K562 (cell line): ENCODE measurements around the gene ESRRB. TPM values are rescaled to one million over a fixed set of nuclear protein-coding genes. Genes with fewer than 3 reads are reported as not detected.

Experiments used
- ATAC-seq: fragments of 200-7000 bp; cut with Tn5 transposase; 3 replicates; pipeline ENCODE4 v1.9.1; 2020; ENCODE audit warnings: moderate library complexity
- BruUV-seq: library from RNA; stranded (reverse); fragments of 400-500 nt; replicated peaks from 2 replicates; lab custom pipeline; 2021; lab: Mats Ljungman, UMichigan
- CTCF ChIA-PET: fragments of 300-600 bp; formaldehyde crosslinking; extraction: SDS; loops from one replicate; lab custom pipeline; 2021; ENCODE audit warnings: low intra/inter-chr PET ratio; lab: Yijun Ruan, JAX
- POLR2A ChIA-PET: fragments of 300-600, 350-650 bp; sonication (Branson Sonifier 250); formaldehyde crosslinking; extraction: SDS; loops from one replicate; lab custom pipeline; 2021; ENCODE audit warnings: antibody characterized with exemption, inconsistent platforms; lab: Yijun Ruan, JAX
- DNase-seq, 4 experiments: peaks; one replicate each; pipeline versions ENCODE4 v3.0.0 to v3.0.0-alpha.2; 2011 to 2018; ENCODE audit warnings: low spot score in 3 of 4, mixed read lengths in 3 of 4; ENCODE audit errors: extremely low read depth in 1 of 4
- FAIRE-seq: peaks from 2 replicates; lab custom pipeline; 2011; peaks lifted over from hg19 to GRCh38; lab: Jason Lieb, UNC
- H2AFZ ChIP-seq: 2 replicates; pipeline ENCODE4 v1.6.0; 2011; ENCODE audit warnings: low read depth, low read length, control low read depth, inconsistent platforms
- H3K27ac ChIP-seq: fragments of 200-600 bp; 3 replicates; pipeline ENCODE4 v1.8.0; 2011; ENCODE audit warnings: low read depth, mild to moderate bottlenecking, control low read depth, inconsistent platforms, low read length, moderate library complexity, mixed read lengths; ENCODE audit errors: extremely low read depth
- H3K27me3 ChIP-seq, 2 experiments: fragments of 300-600 bp in 1 of 2; 2 replicates in 1 of 2; 3 replicates in 1 of 2; pipeline versions ENCODE4 v1.6.0 to v1.8.0; 2011; ENCODE audit warnings: inconsistent platforms in 2 of 2, low read length in 2 of 2, mild to moderate bottlenecking in 1 of 2, mixed read lengths in 1 of 2, moderate library complexity in 1 of 2; ENCODE audit not compliant: control insufficient read depth in 2 of 2, insufficient read depth in 2 of 2
- H3K36me3 ChIP-seq: fragments of 300-600 bp; 3 replicates; pipeline ENCODE4 v1.8.0; 2011; ENCODE audit warnings: mild to moderate bottlenecking, low read length, inconsistent platforms; ENCODE audit not compliant: control insufficient read depth, insufficient read depth
- H3K4me1 ChIP-seq, 2 experiments: fragments of 200-600 bp in 1 of 2; replicated peaks in 1 of 2; 2 replicates in 1 of 2; 3 replicates in 1 of 2; pipeline versions ENCODE4 v1.5.1 to v1.8.0; 2011; ENCODE audit warnings: inconsistent platforms in 2 of 2, low read length in 2 of 2, mild to moderate bottlenecking in 1 of 2, mixed read lengths in 1 of 2, moderate library complexity in 1 of 2; ENCODE audit not compliant: control insufficient read depth in 2 of 2, insufficient read depth in 2 of 2
- H3K4me2 ChIP-seq: 2 replicates; pipeline ENCODE4 v1.6.1; 2011; ENCODE audit warnings: low read length, control low read depth, inconsistent platforms, mixed read lengths; ENCODE audit not compliant: insufficient read depth
- H3K4me3 ChIP-seq: fragments of 200-600 bp; sonication (generic), shearing (Covaris generic); 2 replicates; pipeline ENCODE4 v1.5.1; 2016; ENCODE audit warnings: control low read depth, inconsistent platforms
- H3K79me2 ChIP-seq: fragments of 200-600 bp; 3 replicates; pipeline ENCODE4 v1.8.0; 2011; ENCODE audit warnings: low read length, inconsistent platforms; ENCODE audit not compliant: control insufficient read depth, insufficient read depth
- H3K9ac ChIP-seq, 2 experiments: 2 replicates each; pipeline versions ENCODE4 v1.6.0 to v1.6.1; 2011; ENCODE audit warnings: low read depth in 2 of 2, low read length in 2 of 2, control low read depth in 1 of 2, inconsistent platforms in 1 of 2, mild to moderate bottlenecking in 1 of 2, mixed read lengths in 1 of 2; ENCODE audit not compliant: insufficient read depth in 1 of 2
- H3K9me1 ChIP-seq: one replicate; pipeline ENCODE4 v1.6.0; 2011; ENCODE audit warnings: inconsistent platforms, mild to moderate bottlenecking, low read length, moderate library complexity; ENCODE audit not compliant: control insufficient read depth, insufficient read depth
- H3K9me3 ChIP-seq: replicated peaks from 2 replicates; pipeline ENCODE4 v1.5.1; 2011; ENCODE audit warnings: low read depth, low read length, inconsistent platforms; ENCODE audit not compliant: control insufficient read depth, insufficient read depth
- H4K20me1 ChIP-seq: replicated peaks from 2 replicates; pipeline ENCODE4 v1.6.1; 2011; ENCODE audit warnings: low read length, inconsistent platforms, mixed read lengths; ENCODE audit not compliant: control insufficient read depth, insufficient read depth
- ARHGAP35 ChIP-seq: fragments of 450-650 bp; IDR thresholded peaks from 2 replicates; pipeline ENCODE4 v1.6.1; 2018; ENCODE audit not compliant: partially characterized antibody
- PRDM10 ChIP-seq: fragments of 450-650 bp; IDR thresholded peaks from 2 replicates; pipeline ENCODE4 v1.6.1; 2018; ENCODE audit not compliant: partially characterized antibody
- WGBS: fragments of 100-300 bp; shearing (Covaris generic); methylation state at CpG from one replicate; pipeline ENCODE4 v1.1.6; 2016; ENCODE audit warnings: low coverage, mixed read lengths; ENCODE audit not compliant: insufficient coverage; ENCODE audit errors: missing lambda C conversion rate; 5-methylcytosine and 5-hydroxymethylcytosine counted together
- in situ Hi-C: fragments of 300-500 bp; cut with MboI; formaldehyde crosslinking; loops from 4 replicates; pipeline ENCODE4 v1.15.0; 2018; ENCODE audit warnings: inconsistent platforms, mixed read lengths
- intact Hi-C: fragments of 100-400 bp; cut with micrococcal nuclease; formaldehyde crosslinking; loops from 2 replicates; pipeline ENCODE4 v1.14.2; 2022
- polyA plus RNA-seq, 8 experiments: library from polyadenylated mRNA; depleted of rRNA in 4 of 8; stranded (reverse) in 5 of 8; unstranded in 3 of 8; fragments of >200 nt; fragmentation: Nextera tagmentation in 2 of 8; fragmentation: Illumina TruSeq in 1 of 8; extraction: Ambion mirVana in 2 of 8; extraction: Trizol in 1 of 8; gene quantifications; 2 replicates each; pipeline versions ENCODE4 v1.2.1 to v1.2.3, GENCODE V29; 2011 to 2014; ENCODE audit warnings: inconsistent platforms in 1 of 8, missing spikeins in 1 of 8
- total RNA-seq, 7 experiments: library from RNA; depleted of rRNA in 6 of 7; stranded (reverse); fragments of >200 nt in 6 of 7; fragmentation: Illumina TruSeq in 2 of 7; extraction: Trizol in 2 of 7; gene quantifications; 2 replicates each; pipeline versions ENCODE4 v1.2.1 to v1.2.3, GENCODE V29; 2011 to 2021; ENCODE audit warnings: low replicate concordance in 1 of 7
- TF ChIP-seq, protein P1 (sequence below): sonication (generic); formaldehyde crosslinking; IDR thresholded peaks from 2 replicates; pipeline ENCODE4 v1.8.0; 2022; ENCODE audit warnings: mild to moderate bottlenecking, missing genetic modification reagents
- TF ChIP-seq, protein P2 (sequence below): IDR thresholded peaks from 2 replicates; pipeline ENCODE4 v1.6.1; 2016; ENCODE audit warnings: missing genetic modification characterization, missing compliant biosample characterization
- TF ChIP-seq, protein P3 (sequence below): fragments of 250-450 bp; sonication (Bioruptor Pico); IDR thresholded peaks from 2 replicates; pipeline ENCODE4 v1.5.1; 2021; ENCODE audit warnings: mild to moderate bottlenecking

ESRRB gene
- total and polyA plus RNA-seq, 9 of the 15 experiments (the other 6 are each of a cell fraction or from before 2014, with no cell fraction given): 3.2 to 24.7 (median 14.5) TPM

- ChIA-PET POLR2A (interaction anchor here (0.6 kb wide), 1 partner anchor 1364 kb away, joined by 4 read pairs; no protein-coding TSS in a partner anchor), CTCF (no interaction called here)
- Histone ChIP-seq H3K9me3 (no peaks in the 10 kb centered on the region), H3K4me1 (peaks cover 0 to 5% of the 10 kb centered on the region in 2 experiments; a peak in 1 of 5 replicates), H3K36me3 (peaks cover 10% of the 10 kb centered on the region; the same call in 1 of the 3 replicates), H3K79me2 (no peaks in the 10 kb centered on the region), H3K27me3 (no peaks in the 10 kb centered on the region), H3K4me2 (no peak overlapping the region), H4K20me1 (no peaks in the 10 kb centered on the region), H2AFZ (no peak overlapping the region), H3K9me1 (no peaks in the 10 kb centered on the region), H3K9ac (no peak overlapping the region), H3K27ac (no peak overlapping the region), H3K4me3 (no peak overlapping the region)
- 47% methylated on average over 2 of the region's 2 CpGs for WGBS
- in situ Hi-C loops: no loop called here
- FAIRE-seq: no peak
- ATAC-seq: no peak
- no peak for DNase-seq
- BruUV-seq: no TSS peak
- intact Hi-C loops: no loop called here
- TF ChIP-seq, protein P1, sequence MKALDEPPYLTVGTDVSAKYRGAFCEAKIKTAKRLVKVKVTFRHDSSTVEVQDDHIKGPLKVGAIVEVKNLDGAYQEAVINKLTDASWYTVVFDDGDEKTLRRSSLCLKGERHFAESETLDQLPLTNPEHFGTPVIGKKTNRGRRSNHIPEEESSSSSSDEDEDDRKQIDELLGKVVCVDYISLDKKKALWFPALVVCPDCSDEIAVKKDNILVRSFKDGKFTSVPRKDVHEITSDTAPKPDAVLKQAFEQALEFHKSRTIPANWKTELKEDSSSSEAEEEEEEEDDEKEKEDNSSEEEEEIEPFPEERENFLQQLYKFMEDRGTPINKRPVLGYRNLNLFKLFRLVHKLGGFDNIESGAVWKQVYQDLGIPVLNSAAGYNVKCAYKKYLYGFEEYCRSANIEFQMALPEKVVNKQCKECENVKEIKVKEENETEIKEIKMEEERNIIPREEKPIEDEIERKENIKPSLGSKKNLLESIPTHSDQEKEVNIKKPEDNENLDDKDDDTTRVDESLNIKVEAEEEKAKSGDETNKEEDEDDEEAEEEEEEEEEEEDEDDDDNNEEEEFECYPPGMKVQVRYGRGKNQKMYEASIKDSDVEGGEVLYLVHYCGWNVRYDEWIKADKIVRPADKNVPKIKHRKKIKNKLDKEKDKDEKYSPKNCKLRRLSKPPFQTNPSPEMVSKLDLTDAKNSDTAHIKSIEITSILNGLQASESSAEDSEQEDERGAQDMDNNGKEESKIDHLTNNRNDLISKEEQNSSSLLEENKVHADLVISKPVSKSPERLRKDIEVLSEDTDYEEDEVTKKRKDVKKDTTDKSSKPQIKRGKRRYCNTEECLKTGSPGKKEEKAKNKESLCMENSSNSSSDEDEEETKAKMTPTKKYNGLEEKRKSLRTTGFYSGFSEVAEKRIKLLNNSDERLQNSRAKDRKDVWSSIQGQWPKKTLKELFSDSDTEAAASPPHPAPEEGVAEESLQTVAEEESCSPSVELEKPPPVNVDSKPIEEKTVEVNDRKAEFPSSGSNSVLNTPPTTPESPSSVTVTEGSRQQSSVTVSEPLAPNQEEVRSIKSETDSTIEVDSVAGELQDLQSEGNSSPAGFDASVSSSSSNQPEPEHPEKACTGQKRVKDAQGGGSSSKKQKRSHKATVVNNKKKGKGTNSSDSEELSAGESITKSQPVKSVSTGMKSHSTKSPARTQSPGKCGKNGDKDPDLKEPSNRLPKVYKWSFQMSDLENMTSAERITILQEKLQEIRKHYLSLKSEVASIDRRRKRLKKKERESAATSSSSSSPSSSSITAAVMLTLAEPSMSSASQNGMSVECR (CRISPR knock-in tag): no peak
- TF ChIP-seq PRDM10 (no peak), ARHGAP35 (no peak)
- TF ChIP-seq, protein P2, sequence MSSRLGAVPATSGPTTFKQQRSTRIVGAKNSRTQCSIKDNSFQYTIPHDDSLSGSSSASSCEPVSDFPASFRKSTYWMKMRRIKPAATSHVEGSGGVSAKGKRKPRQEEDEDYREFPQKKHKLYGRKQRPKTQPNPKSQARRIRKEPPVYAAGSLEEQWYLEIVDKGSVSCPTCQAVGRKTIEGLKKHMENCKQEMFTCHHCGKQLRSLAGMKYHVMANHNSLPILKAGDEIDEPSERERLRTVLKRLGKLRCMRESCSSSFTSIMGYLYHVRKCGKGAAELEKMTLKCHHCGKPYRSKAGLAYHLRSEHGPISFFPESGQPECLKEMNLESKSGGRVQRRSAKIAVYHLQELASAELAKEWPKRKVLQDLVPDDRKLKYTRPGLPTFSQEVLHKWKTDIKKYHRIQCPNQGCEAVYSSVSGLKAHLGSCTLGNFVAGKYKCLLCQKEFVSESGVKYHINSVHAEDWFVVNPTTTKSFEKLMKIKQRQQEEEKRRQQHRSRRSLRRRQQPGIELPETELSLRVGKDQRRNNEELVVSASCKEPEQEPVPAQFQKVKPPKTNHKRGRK (tag): no peak
- TF ChIP-seq, protein P3, sequence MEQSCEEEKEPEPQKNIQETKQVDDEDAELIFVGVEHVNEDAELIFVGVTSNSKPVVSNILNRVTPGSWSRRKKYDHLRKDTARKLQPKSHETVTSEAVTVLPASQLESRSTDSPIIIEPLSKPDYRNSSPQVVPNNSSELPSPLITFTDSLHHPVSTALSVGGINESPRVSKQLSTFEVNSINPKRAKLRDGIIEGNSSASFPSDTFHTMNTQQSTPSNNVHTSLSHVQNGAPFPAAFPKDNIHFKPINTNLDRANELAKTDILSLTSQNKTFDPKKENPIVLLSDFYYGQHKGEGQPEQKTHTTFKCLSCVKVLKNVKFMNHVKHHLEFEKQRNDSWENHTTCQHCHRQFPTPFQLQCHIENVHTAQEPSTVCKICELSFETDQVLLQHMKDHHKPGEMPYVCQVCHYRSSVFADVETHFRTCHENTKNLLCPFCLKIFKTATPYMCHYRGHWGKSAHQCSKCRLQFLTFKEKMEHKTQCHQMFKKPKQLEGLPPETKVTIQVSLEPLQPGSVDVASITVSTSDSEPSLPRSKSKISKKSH (CRISPR knock-in tag): no peak
Measured at GRCh38 chr14:76490111-76490510, 114.2 kb downstream of the ESRRB start.
